ENCODE data around the gene MARCHF2. TPM values are rescaled to one million over a fixed set of nuclear protein-coding genes. Genes with fewer than 3 reads are reported as not detected.
"Not testable (repeated sequence)": the region's sequence is repeated elsewhere in the genome, so short reads cannot be mapped to it uniquely, and the experiment has no call there.

The MARCHF2 gene
- polyA plus RNA-seq, 1 of the 3 experiments (the other 2 are of a cell fraction) = 57.2 TPM

GRCh38 chr19:8385103-8385502 lies 28.0 kb upstream of the MARCHF2 start:
- DNase-seq; H3K4me2 ChIP-seq; H3K27ac ChIP-seq (ENCODE audit: low read depth in 2 of 2, low read length in 1 of 2); H3K4me3 ChIP-seq (ENCODE audit: low read depth in 2 of 2, low read length in 1 of 2); H3K9me2 ChIP-seq; H2AFZ ChIP-seq (ENCODE audit: low read depth); H3K27me3 ChIP-seq (ENCODE audit: insufficient read depth); POLR2A ChIA-PET; H3K9me3 ChIP-seq; H3K9ac ChIP-seq; H3K4me1 ChIP-seq (ENCODE audit: control insufficient read depth in 1 of 2, insufficient read depth in 2 of 2, low read depth in 1 of 2, low read length in 1 of 2); H4K20me1 ChIP-seq (ENCODE audit: insufficient read depth): not testable (repeated sequence)
- CTCF ChIA-PET = interaction anchor here (1.6 kb wide), 1 partner anchor 49 kb away, joined by 3 read pairs; no protein-coding TSS in a partner anchor
- WGBS (ENCODE audit: low lambda C conversion rate) = 95% methylated on average over 2 of the region's 2 CpGs
- Histone ChIP-seq H3K79me2 (ENCODE audit: insufficient read depth) (peaks cover 12% of the 10 kb centered on the region), H3F3A (replicated peaks; ENCODE audit: insufficient read depth) (peaks cover 12% of the 10 kb centered on the region), H3K36me3 (replicated peaks in 1 of 2; ENCODE audit: control insufficient read depth in 1 of 2, insufficient read depth in 2 of 2, low read length in 1 of 2) (peaks cover 0 to 11% of the 10 kb centered on the region in 2 experiments)

- H2AFZ ChIP-seq (ENCODE audit: low read depth); H3K9me2 ChIP-seq; H3K9ac ChIP-seq; H3K9me3 ChIP-seq; H4K20me1 ChIP-seq (ENCODE audit: insufficient read depth); H3K27ac ChIP-seq (ENCODE audit: low read depth in 2 of 2, low read length in 1 of 2); H3K4me2 ChIP-seq; H3K4me3 ChIP-seq (ENCODE audit: low read depth in 2 of 2, low read length in 1 of 2); H3K27me3 ChIP-seq (ENCODE audit: insufficient read depth); H3K4me1 ChIP-seq (ENCODE audit: control insufficient read depth in 1 of 2, insufficient read depth in 2 of 2, low read depth in 1 of 2, low read length in 1 of 2); DNase-seq; POLR2A ChIA-PET: not testable (repeated sequence)
- peaks cover 12% of the 10 kb centered on the region for H3F3A ChIP-seq (replicated peaks; ENCODE audit: insufficient read depth)
- CTCF ChIA-PET = interaction anchor here (1.6 kb wide), 1 partner anchor 50 kb away, joined by 3 read pairs; no protein-coding TSS in a partner anchor
- peaks cover 15% of the 10 kb centered on the region for H3K79me2 ChIP-seq (ENCODE audit: insufficient read depth)
- WGBS (ENCODE audit: low lambda C conversion rate) = 100% methylated on average over 3 of the region's 3 CpGs
- peaks cover 0 to 11% of the 10 kb centered on the region in 2 experiments for H3K36me3 ChIP-seq (replicated peaks in 1 of 2; ENCODE audit: control insufficient read depth in 1 of 2, insufficient read depth in 2 of 2, low read length in 1 of 2)
Measured at GRCh38 chr19:8385566-8385965, 27.5 kb upstream of the MARCHF2 start.

GRCh38 chr19:8386419-8386818 lies 26.7 kb upstream of the MARCHF2 start:
- H3K4me1 ChIP-seq (ENCODE audit: control insufficient read depth in 1 of 2, insufficient read depth in 2 of 2, low read depth in 1 of 2, low read length in 1 of 2); POLR2A ChIA-PET; H3K27me3 ChIP-seq (ENCODE audit: insufficient read depth); H4K20me1 ChIP-seq (ENCODE audit: insufficient read depth); H2AFZ ChIP-seq (ENCODE audit: low read depth); H3K9me2 ChIP-seq; H3K4me2 ChIP-seq; DNase-seq; H3K27ac ChIP-seq (ENCODE audit: low read depth in 2 of 2, low read length in 1 of 2); H3K4me3 ChIP-seq (ENCODE audit: low read depth in 2 of 2, low read length in 1 of 2); H3K9ac ChIP-seq; H3K9me3 ChIP-seq: not testable (repeated sequence)
- Histone ChIP-seq H3K79me2 (ENCODE audit: insufficient read depth) (peaks cover 22% of the 10 kb centered on the region), H3K36me3 (replicated peaks in 1 of 2; ENCODE audit: control insufficient read depth in 1 of 2, insufficient read depth in 2 of 2, low read length in 1 of 2) (peaks cover 0 to 11% of the 10 kb centered on the region in 2 experiments), H3F3A (replicated peaks; ENCODE audit: insufficient read depth) (peaks cover 16% of the 10 kb centered on the region)
- CTCF ChIA-PET = interaction anchor here (1.5 to 1.6 kb wide), 2 partner anchors 33 to 51 kb away, joined by 3 to 5 read pairs; no protein-coding TSS in a partner anchor
- WGBS (ENCODE audit: low lambda C conversion rate) = 88% methylated on average over 7 of the region's 9 CpGs

- H3K27me3 ChIP-seq (ENCODE audit: insufficient read depth) = no peaks in the 10 kb centered on the region
Measured at GRCh38 chr19:8386990-8387389, 26.1 kb upstream of the MARCHF2 start.

More at GRCh38 chr19:8386990-8387389, 26.1 kb upstream of the MARCHF2 start:
- TF ChIP-seq USF1 (IDR thresholded peaks at IDR 0.05; ENCODE audit: borderline replicate concordance, low read depth) (no peak), POLR2AphosphoS5 (IDR thresholded peaks at IDR 0.05; ENCODE audit: low read depth, low read length) (no peak), ZBTB33 (IDR thresholded peaks at IDR 0.05; ENCODE audit: borderline replicate concordance, low read depth) (no peak), SMC3 (IDR thresholded peaks at IDR 0.05; ENCODE audit: low read depth, low read length) (no peak), EP300 (IDR thresholded peaks at IDR 0.05; ENCODE audit: borderline replicate concordance in 1 of 2, low read depth in 1 of 2, low read length in 1 of 2) (no peak), USF2 (IDR thresholded peaks at IDR 0.05; ENCODE audit: borderline replicate concordance, low read depth, low read length) (no peak)
- Histone ChIP-seq H3K9ac (no peak overlapping the region), H2AFZ (ENCODE audit: low read depth) (no peak overlapping the region), H3K79me2 (ENCODE audit: insufficient read depth) (peaks cover 28% of the 10 kb centered on the region), H3F3A (replicated peaks; ENCODE audit: insufficient read depth) (peaks cover 16% of the 10 kb centered on the region), H3K36me3 (replicated peaks in 1 of 2; ENCODE audit: control insufficient read depth in 1 of 2, insufficient read depth in 2 of 2, low read length in 1 of 2) (peaks cover 0 to 11% of the 10 kb centered on the region in 2 experiments), H3K4me1 (ENCODE audit: control insufficient read depth in 1 of 2, insufficient read depth in 2 of 2, low read depth in 1 of 2, low read length in 1 of 2) (peaks cover 12 to 14% of the 10 kb centered on the region in 2 experiments; a peak in 2 of 4 replicates), H4K20me1 (ENCODE audit: insufficient read depth) (peaks cover 12% of the 10 kb centered on the region), H3K4me3 (ENCODE audit: low read depth in 2 of 2, low read length in 1 of 2) (no peak overlapping the region), H3K27ac (ENCODE audit: low read depth in 2 of 2, low read length in 1 of 2) (no peak overlapping the region), H3K4me2 (no peak overlapping the region), H3K9me3 (no peaks in the 10 kb centered on the region), H3K9me2 (no peaks in the 10 kb centered on the region)
- ChIA-PET CTCF (interaction anchor here (1.5 to 1.6 kb wide), 2 partner anchors 33 to 51 kb away, joined by 3 to 5 read pairs; no protein-coding TSS in a partner anchor), POLR2A (no interaction called here)
- 75% methylated on average over 4 of the region's 4 CpGs for WGBS (ENCODE audit: low lambda C conversion rate)
- DNase-seq = no peak
